Measurements from ENCODE around the gene PIAS1. TPM values are rescaled to one million over a fixed set of nuclear protein-coding genes. Genes with fewer than 3 reads are reported as not detected.

Gene PIAS1
- total RNA-seq, 4 donors from 2014 or later = 32.6 to 59.5 (median 55.9) TPM

- no peak overlapping the region for H3K4me3 ChIP-seq (ENCODE audit: low read depth, poor library complexity, severe bottlenecking)
- intact Hi-C loops (cut with DNase I; ENCODE audit: low total_unique reads) = no loop called here
- DNase-seq (ENCODE audit: low spot score in 2 of 2) = no peak
- TF ChIP-seq, protein P1, sequence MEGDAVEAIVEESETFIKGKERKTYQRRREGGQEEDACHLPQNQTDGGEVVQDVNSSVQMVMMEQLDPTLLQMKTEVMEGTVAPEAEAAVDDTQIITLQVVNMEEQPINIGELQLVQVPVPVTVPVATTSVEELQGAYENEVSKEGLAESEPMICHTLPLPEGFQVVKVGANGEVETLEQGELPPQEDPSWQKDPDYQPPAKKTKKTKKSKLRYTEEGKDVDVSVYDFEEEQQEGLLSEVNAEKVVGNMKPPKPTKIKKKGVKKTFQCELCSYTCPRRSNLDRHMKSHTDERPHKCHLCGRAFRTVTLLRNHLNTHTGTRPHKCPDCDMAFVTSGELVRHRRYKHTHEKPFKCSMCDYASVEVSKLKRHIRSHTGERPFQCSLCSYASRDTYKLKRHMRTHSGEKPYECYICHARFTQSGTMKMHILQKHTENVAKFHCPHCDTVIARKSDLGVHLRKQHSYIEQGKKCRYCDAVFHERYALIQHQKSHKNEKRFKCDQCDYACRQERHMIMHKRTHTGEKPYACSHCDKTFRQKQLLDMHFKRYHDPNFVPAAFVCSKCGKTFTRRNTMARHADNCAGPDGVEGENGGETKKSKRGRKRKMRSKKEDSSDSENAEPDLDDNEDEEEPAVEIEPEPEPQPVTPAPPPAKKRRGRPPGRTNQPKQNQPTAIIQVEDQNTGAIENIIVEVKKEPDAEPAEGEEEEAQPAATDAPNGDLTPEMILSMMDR (IDR thresholded peaks at IDR 0.05) = no peak
- no peak for TF ChIP-seq POLR2A (IDR thresholded peaks at IDR 0.05)
Measured at GRCh38 chr15:68113273-68113672, 59.2 kb downstream of the PIAS1 start.

DNA sequence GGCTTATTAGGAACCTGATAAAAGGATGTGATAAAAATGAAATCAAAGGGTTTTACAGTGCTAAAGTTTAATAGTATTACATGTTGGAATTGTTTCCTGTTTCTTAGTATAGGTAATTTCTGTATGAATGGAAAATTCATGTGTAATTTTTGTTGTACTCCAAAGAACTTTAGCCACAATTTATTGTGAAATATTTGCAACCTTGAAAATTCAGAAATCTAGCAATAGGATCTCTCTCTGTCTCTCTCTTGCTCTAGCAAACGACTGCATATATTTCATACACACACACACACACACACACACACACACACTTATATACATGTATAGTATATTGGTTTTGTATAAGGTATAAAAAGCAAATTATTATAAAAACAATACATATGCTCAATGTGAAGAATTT is 59.6 kb downstream of the PIAS1 start:
- no peak for DNase-seq (ENCODE audit: low spot score in 2 of 2)
- intact Hi-C loops (cut with DNase I; ENCODE audit: low total_unique reads) = no loop called here
- TF ChIP-seq, protein P1 (IDR thresholded peaks at IDR 0.05) = no peak
- TF ChIP-seq POLR2A (IDR thresholded peaks at IDR 0.05) = no peak
- 12 to 17% methylated on average over 1 of the region's 1 CpG for WGBS, 2 donors
- no peak overlapping the region for H3K4me3 ChIP-seq (ENCODE audit: low read depth, poor library complexity, severe bottlenecking)

GRCh38 chr15:68114356-68114755 is 60.2 kb downstream of the PIAS1 start:
- no peak overlapping the region for H3K4me3 ChIP-seq (ENCODE audit: low read depth, poor library complexity, severe bottlenecking)
- WGBS, 2 donors = 0% methylated on average over 1 of the region's 1 CpG
- intact Hi-C loops (cut with DNase I; ENCODE audit: low total_unique reads) = no loop called here
- TF ChIP-seq POLR2A (IDR thresholded peaks at IDR 0.05) = no peak
- TF ChIP-seq, protein P1 (IDR thresholded peaks at IDR 0.05) = no peak
- DNase-seq (ENCODE audit: low spot score in 2 of 2) = no peak

DNA sequence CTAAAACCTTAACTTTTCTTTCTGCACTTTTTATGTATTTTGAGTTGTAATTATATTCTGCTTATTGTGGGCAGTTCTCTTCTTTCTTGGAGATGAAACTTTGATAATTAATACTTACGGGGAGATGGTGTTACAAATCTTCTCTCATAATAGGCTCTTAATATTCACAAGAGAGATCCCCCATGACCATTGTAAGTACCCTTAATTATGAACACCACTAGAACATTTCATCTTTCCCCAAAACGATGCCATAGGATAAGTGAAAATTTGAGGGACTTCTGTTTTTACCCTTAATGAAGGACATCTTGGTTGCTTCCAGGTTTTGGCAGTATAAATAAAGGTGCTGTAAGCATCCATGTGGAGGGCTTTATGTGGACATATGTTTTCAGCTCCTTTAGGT is 60.7 kb downstream of the PIAS1 start:
- no peak overlapping the region for H3K4me3 ChIP-seq (ENCODE audit: low read depth, poor library complexity, severe bottlenecking)
- TF ChIP-seq, protein P1 (IDR thresholded peaks at IDR 0.05) = no peak
- TF ChIP-seq POLR2A (IDR thresholded peaks at IDR 0.05) = no peak
- WGBS, 2 donors = 24 to 25% methylated on average over 2 of the region's 2 CpGs
- no peak for DNase-seq (ENCODE audit: low spot score in 2 of 2)
- intact Hi-C loops (cut with DNase I; ENCODE audit: low total_unique reads) = no loop called here

GRCh38 chr15:68124700-68125099 is 70.6 kb downstream of the PIAS1 start:
- no peak overlapping the region for H3K4me3 ChIP-seq (ENCODE audit: low read depth, poor library complexity, severe bottlenecking)
- DNase-seq (ENCODE audit: low spot score in 2 of 2) = no peak
- intact Hi-C loops (cut with DNase I; ENCODE audit: low total_unique reads) = no loop called here
- 94 to 98% methylated on average over 2 of the region's 2 CpGs for WGBS, 2 donors
- TF ChIP-seq, protein P1 (IDR thresholded peaks at IDR 0.05) = no peak
- TF ChIP-seq POLR2A (IDR thresholded peaks at IDR 0.05) = no peak

DNA sequence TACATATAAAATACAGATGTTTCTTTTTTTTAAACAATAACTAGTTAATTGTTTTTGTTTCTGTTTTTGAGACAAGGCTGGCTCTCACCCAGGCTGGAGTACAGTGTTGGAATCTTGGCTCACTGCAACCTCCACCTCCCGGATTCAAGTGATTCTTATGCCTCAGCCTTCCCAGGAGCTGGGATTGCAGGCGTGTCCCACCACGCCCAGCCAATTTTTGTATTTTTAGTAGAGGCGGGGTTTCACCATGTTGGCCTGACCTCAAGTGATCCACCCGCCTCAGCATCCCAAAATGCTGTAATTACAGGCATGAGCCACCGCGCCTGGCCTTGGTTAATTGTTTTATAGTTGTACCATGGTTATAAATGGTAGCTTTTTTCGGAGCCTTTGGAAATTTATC is 72.3 kb downstream of the PIAS1 start:
- TF ChIP-seq, protein P1 (IDR thresholded peaks at IDR 0.05) = no peak
- no peak for TF ChIP-seq POLR2A (IDR thresholded peaks at IDR 0.05)
- WGBS, 2 donors = 23 to 27% methylated on average over 8 of the region's 8 CpGs

More for the DNA sequence above, 72.3 kb downstream of the PIAS1 start:
- intact Hi-C loops (cut with DNase I; ENCODE audit: low total_unique reads) = no loop called here
- peak in 1 of 2 donors; percentile 27 for DNase-seq (ENCODE audit: low spot score in 2 of 2)
- H3K4me3 ChIP-seq (ENCODE audit: low read depth, poor library complexity, severe bottlenecking) = no peak overlapping the region
